A673 (cell line): Measurements from ENCODE around the gene NAV2. TPM values are rescaled to one million over a fixed set of nuclear protein-coding genes. Genes with fewer than 3 reads are reported as not detected.

Source experiments
- BruUV-seq: library from RNA; stranded (reverse); fragments of 400-500 nt; replicated peaks from 2 replicates; lab custom pipeline; 2021; lab: Mats Ljungman, UMichigan
- CTCF ChIA-PET: fragments of 300-600 bp; sonication (Branson Sonifier 250); formaldehyde crosslinking; loops from one replicate; lab custom pipeline; 2022; ENCODE audit warnings: antibody characterized with exemption; lab: Charles Lee
- POLR2A ChIA-PET: fragments of 300-600 bp; sonication (Branson Sonifier 250); formaldehyde crosslinking; loops from one replicate; lab custom pipeline; 2022; ENCODE audit warnings: antibody characterized with exemption; ENCODE audit not compliant: low non-redundant PET; lab: Charles Lee
- DNase-seq: peaks from one replicate; pipeline ENCODE4 v3.0.0-alpha.2; 2015; ENCODE audit warnings: low spot score
- H3K27ac ChIP-seq: fragments of 200-600 bp; sonication (generic); 2 replicates; pipeline ENCODE4 v1.5.1; 2016; ENCODE audit warnings: mixed run types, low read depth, mild to moderate bottlenecking, mixed read lengths, antibody characterized with exemption, low read length; ENCODE audit not compliant: poor library complexity, severe bottlenecking
- H3K27me3 ChIP-seq: fragments of 200-600 bp; sonication (generic); replicated peaks from 2 replicates; pipeline ENCODE4 v1.6.1; 2017; ENCODE audit warnings: mixed run types, low read depth, mild to moderate bottlenecking, mixed read lengths, antibody characterized with exemption, low read length; ENCODE audit not compliant: insufficient read depth, poor library complexity
- H3K36me3 ChIP-seq: fragments of 200-600 bp; sonication (generic); 2 replicates; pipeline ENCODE4 v1.6.1; 2016; ENCODE audit warnings: mixed run types, mild to moderate bottlenecking, mixed read lengths, antibody characterized with exemption, low read length; ENCODE audit not compliant: insufficient read depth, poor library complexity, severe bottlenecking
- H3K4me1 ChIP-seq: fragments of 200-600 bp; sonication (generic); 2 replicates; pipeline ENCODE4 v1.6.1; 2017; ENCODE audit warnings: mixed run types, mild to moderate bottlenecking, mixed read lengths, antibody characterized with exemption, low read length; ENCODE audit not compliant: insufficient read depth, poor library complexity, severe bottlenecking
- H3K4me3 ChIP-seq: fragments of 200-600 bp; sonication (generic); 2 replicates; pipeline ENCODE4 v1.5.1; 2016; ENCODE audit warnings: low read depth, mixed run types, mild to moderate bottlenecking, mixed read lengths, low read length; ENCODE audit not compliant: poor library complexity, severe bottlenecking
- H3K9me3 ChIP-seq: fragments of 200-600 bp; sonication (generic); 2 replicates; pipeline ENCODE4 v1.6.1; 2016; ENCODE audit warnings: mixed run types, low read depth, mild to moderate bottlenecking, mixed read lengths, antibody characterized with exemption, low read length; ENCODE audit not compliant: poor library complexity, severe bottlenecking
- EZH2 ChIP-seq: fragments of 200-600 bp; sonication (generic); IDR thresholded peaks from 2 replicates; pipeline ENCODE4 v1.6.1; 2017; ENCODE audit warnings: borderline replicate concordance, low read depth, mild to moderate bottlenecking, mixed read lengths, antibody characterized with exemption, low read length; ENCODE audit not compliant: poor library complexity, severe bottlenecking
- intact Hi-C: fragments of 100-400 bp; cut with micrococcal nuclease; formaldehyde crosslinking; loops from one replicate; pipeline ENCODE4 v1.10.0; 2022; ENCODE audit not compliant: unreplicated experiment
- total RNA-seq: library from RNA; stranded (reverse); gene quantifications from 2 replicates; pipeline ENCODE4 v1.2.3, GENCODE V29; 2021
- TF ChIP-seq, protein P1 (sequence below): fragments of 300-800, 200-600 bp; sonication (generic); conservative IDR thresholded peaks from 2 replicates; pipeline ENCODE4 v1.5.1; 2017; ENCODE audit warnings: low read depth, mild to moderate bottlenecking, antibody characterized with exemption, low read length, moderate library complexity, mixed read lengths

The NAV2 gene
- total RNA-seq, 1 experiment from 2014 or later = not detected

GRCh38 chr11:20066013-20066782 is 353.6 kb downstream of the NAV2 start:
- Histone ChIP-seq H3K36me3 (no peaks in the 10 kb centered on the region), H3K27me3 (no peaks in the 10 kb centered on the region), H3K9me3 (no peaks in the 10 kb centered on the region), H3K4me3 (no peak overlapping the region), H3K27ac (no peak overlapping the region), H3K4me1 (no peaks in the 10 kb centered on the region)
- TF ChIP-seq, protein P1, sequence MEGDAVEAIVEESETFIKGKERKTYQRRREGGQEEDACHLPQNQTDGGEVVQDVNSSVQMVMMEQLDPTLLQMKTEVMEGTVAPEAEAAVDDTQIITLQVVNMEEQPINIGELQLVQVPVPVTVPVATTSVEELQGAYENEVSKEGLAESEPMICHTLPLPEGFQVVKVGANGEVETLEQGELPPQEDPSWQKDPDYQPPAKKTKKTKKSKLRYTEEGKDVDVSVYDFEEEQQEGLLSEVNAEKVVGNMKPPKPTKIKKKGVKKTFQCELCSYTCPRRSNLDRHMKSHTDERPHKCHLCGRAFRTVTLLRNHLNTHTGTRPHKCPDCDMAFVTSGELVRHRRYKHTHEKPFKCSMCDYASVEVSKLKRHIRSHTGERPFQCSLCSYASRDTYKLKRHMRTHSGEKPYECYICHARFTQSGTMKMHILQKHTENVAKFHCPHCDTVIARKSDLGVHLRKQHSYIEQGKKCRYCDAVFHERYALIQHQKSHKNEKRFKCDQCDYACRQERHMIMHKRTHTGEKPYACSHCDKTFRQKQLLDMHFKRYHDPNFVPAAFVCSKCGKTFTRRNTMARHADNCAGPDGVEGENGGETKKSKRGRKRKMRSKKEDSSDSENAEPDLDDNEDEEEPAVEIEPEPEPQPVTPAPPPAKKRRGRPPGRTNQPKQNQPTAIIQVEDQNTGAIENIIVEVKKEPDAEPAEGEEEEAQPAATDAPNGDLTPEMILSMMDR = no peak
- TF ChIP-seq EZH2 = no peak
- ChIA-PET POLR2A (no interaction called here), CTCF (no interaction called here)
- DNase-seq = no peak
- intact Hi-C loops = no loop called here
- BruUV-seq = no TSS peak

DNA sequence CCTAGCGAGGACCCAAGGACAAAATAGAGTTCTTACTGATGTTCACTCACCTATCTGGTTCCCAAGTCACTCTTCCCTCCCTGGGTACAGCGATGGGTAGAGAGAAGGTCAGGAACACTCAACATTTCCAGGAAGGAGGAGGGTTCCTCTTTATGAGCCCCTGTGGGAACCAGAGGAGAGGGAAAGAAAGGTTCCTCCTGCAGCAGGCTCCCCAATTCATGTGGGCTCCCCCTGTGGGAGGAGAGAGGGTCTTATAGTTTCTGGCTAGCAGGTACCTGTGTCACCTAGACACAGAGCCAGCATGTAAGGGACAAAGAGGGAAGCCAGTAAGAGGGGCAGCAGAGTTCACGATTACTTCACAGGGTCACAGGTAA is 354.1 kb downstream of the NAV2 start:
- Histone ChIP-seq H3K4me3 (no peak overlapping the region), H3K9me3 (no peaks in the 10 kb centered on the region), H3K36me3 (no peaks in the 10 kb centered on the region), H3K27me3 (no peaks in the 10 kb centered on the region), H3K27ac (no peak overlapping the region), H3K4me1 (no peaks in the 10 kb centered on the region)
- TF ChIP-seq, protein P1 = no peak
- no peak for TF ChIP-seq EZH2
- no peak for DNase-seq
- no TSS peak for BruUV-seq
- intact Hi-C loops = no loop called here
- ChIA-PET POLR2A (no interaction called here), CTCF (no interaction called here)

DNA sequence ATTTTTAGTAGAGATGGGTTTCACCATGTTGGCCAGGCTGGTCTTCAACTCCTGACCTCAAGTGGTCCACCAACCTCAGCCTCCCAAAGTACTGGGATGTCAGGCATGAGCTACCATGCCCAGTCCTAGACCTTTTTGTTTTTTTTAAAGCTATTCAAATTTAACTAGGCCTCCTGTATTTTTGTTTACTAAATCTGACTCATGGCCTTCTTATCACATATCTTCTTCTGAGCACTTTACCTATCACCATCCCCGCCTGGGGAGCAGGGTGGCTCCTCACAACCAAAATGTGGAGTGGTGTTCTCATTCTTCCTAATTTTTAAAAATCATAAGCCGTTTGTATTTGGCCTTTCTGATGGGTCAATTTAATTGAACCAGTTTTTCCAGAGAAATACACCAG is 355.0 kb downstream of the NAV2 start:
- POLR2A ChIA-PET = no interaction called here
- Histone ChIP-seq H3K4me3 (no peak overlapping the region), H3K9me3 (no peaks in the 10 kb centered on the region), H3K4me1 (no peaks in the 10 kb centered on the region), H3K27ac (no peak overlapping the region), H3K27me3 (no peaks in the 10 kb centered on the region), H3K36me3 (no peaks in the 10 kb centered on the region)
- CTCF ChIA-PET = no interaction called here
- no peak for DNase-seq
- no TSS peak for BruUV-seq
- no peak for TF ChIP-seq EZH2
- intact Hi-C loops = no loop called here

GRCh38 chr11:20068691-20069090 is 356.1 kb downstream of the NAV2 start:
- Histone ChIP-seq H3K27me3 (no peaks in the 10 kb centered on the region), H3K27ac (no peak overlapping the region), H3K9me3 (no peaks in the 10 kb centered on the region), H3K4me3 (no peak overlapping the region), H3K36me3 (no peaks in the 10 kb centered on the region), H3K4me1 (no peaks in the 10 kb centered on the region)
- TF ChIP-seq, protein P1 = no peak
- no peak for TF ChIP-seq EZH2
- DNase-seq = no peak
- POLR2A ChIA-PET = no interaction called here
- no TSS peak for BruUV-seq
- CTCF ChIA-PET = no interaction called here
- intact Hi-C loops = no loop called here
